NOMO-1 (cell line): ENCODE data around the gene BBLN.

Source experiments
- DNase-seq, 2 experiments: peaks; one replicate each; lab custom pipeline; 2025; ENCODE audit not compliant: unreplicated experiment in 2 of 2; lab: John Stamatoyannopoulos, UW

The BBLN gene

DNA sequence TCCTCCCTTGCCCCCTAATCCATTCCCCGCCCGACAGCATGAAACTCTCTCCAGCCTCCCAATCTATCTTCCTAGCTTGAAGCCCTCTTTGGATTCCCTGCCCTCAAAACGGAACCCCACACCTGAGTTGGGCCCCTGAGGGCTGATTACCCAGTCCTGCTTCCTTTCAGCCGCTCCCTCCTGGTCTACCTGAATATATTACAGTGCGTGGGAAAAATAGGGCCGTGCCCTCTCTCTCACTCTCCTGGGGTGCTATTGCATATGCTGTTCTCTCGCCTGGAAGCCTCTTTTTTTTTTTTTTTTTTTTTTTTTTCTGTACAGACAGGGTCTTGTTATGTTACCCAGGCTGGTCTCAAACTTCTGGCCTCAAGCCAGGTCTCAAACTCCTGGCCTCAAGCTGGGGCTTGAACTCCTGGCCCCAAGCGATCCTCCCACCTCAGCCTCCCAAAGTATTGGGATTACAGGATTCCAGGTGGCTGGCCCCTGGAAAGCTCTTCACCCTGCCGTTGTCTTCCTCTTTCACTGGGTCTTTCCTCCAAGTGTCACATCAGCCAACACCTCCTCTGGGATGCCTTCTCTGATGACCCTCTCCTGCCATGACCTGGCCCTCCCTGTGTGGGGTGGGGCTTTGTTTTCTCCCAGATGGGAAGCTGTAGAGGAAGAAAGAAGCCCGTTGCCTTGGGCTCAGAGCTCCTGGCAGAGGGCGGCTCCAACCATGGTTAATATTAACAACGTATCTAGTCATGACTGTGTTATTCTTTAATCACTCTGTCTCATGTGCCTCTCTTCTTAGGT is 51.3 kb downstream of the BBLN start:
- DNase-seq = no peak

DNA sequence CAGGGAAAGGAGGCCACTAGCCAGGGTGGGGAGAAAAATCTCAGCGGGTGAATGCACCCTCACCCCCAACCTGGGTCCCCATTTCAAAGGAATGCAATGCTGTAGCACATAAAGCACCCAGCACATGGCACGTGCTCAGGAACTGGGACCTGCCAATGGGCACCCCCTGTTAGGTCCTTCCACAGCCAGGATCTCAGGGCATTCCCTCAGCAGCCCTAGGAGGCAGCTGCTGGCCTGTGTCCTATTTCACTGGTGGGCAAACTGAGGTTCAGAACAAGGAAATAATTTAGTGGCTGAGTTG is 51.9 kb downstream of the BBLN start:
- no peak for DNase-seq
